Calu3 (cell line): ENCODE measurements around the gene LSM14A. TPM values are rescaled to one million over a fixed set of nuclear protein-coding genes. Genes with fewer than 3 reads are reported as not detected.
"Not testable (repeated sequence)": the region's sequence is repeated elsewhere in the genome, so short reads cannot be mapped to it uniquely, and the experiment has no call there.

Experiments
- BruUV-seq: library from RNA; stranded (reverse); fragments of 400-500 nt; replicated peaks from 2 replicates; lab custom pipeline; 2021; lab: Mats Ljungman, UMichigan
- CTCF ChIA-PET: fragments of 300-600 bp; sonication (Branson Sonifier 250); formaldehyde crosslinking; loops from one replicate; lab custom pipeline; 2022; ENCODE audit warnings: antibody characterized with exemption; lab: Charles Lee
- DNase-seq: peaks from one replicate; pipeline ENCODE4 v3.0.0; 2022
- H3K27ac Mint-ChIP-seq: one replicate; pipeline ENCODE4 v1.8.0; 2022; ENCODE audit warnings: mixed read lengths; ENCODE audit not compliant: unreplicated experiment
- H3K27me3 Mint-ChIP-seq: one replicate; pipeline ENCODE4 v1.8.0; 2022; ENCODE audit warnings: mixed read lengths; ENCODE audit not compliant: unreplicated experiment
- H3K36me3 Mint-ChIP-seq: one replicate; pipeline ENCODE4 v1.8.0; 2022; ENCODE audit warnings: mild to moderate bottlenecking, moderate library complexity, mixed read lengths; ENCODE audit not compliant: insufficient read depth, unreplicated experiment
- H3K4me1 Mint-ChIP-seq: one replicate; pipeline ENCODE4 v1.8.0; 2022; ENCODE audit warnings: mild to moderate bottlenecking, low read depth, mixed read lengths; ENCODE audit not compliant: unreplicated experiment
- H3K4me3 Mint-ChIP-seq: one replicate; pipeline ENCODE4 v1.8.0; 2022; ENCODE audit warnings: mild to moderate bottlenecking, low read depth, moderate library complexity, mixed read lengths; ENCODE audit not compliant: unreplicated experiment
- H3K9me3 Mint-ChIP-seq: one replicate; pipeline ENCODE4 v1.8.0; 2022; ENCODE audit warnings: low read depth, mixed read lengths; ENCODE audit not compliant: unreplicated experiment
- CTCF ChIP-seq: fragments of 200-600 bp; IDR thresholded peaks from one replicate; pipeline ENCODE4 v1.8.0; 2022; ENCODE audit warnings: antibody characterized with exemption; ENCODE audit not compliant: unreplicated experiment
- intact Hi-C: fragments of 100-400 bp; cut with micrococcal nuclease; formaldehyde crosslinking; loops from one replicate; pipeline ENCODE4 v1.10.0; 2022; ENCODE audit not compliant: unreplicated experiment
- total RNA-seq: library from RNA; stranded (reverse); gene quantifications from 2 replicates; pipeline ENCODE4 v1.2.3, GENCODE V29; 2022

LSM14A gene
- total RNA-seq, 1 experiment from 2014 or later: 131 TPM

- no peak for DNase-seq
- H3K4me1 Mint-ChIP-seq: peaks cover 10% of the 10 kb centered on the region
- no peaks in the 10 kb centered on the region for H3K27me3 Mint-ChIP-seq
- no peak overlapping the region for H3K27ac Mint-ChIP-seq
- H3K9me3 Mint-ChIP-seq: no peaks in the 10 kb centered on the region
- peaks cover 52% of the 10 kb centered on the region for H3K36me3 Mint-ChIP-seq
- intact Hi-C loops: no loop called here
- no TSS peak for BruUV-seq
- CTCF ChIA-PET: no interaction called here
- no peak for TF ChIP-seq CTCF
- no peak overlapping the region for H3K4me3 Mint-ChIP-seq
Observed at GRCh38 chr19:34213283-34213682, 41.0 kb downstream of the LSM14A start.

- H3K27me3 Mint-ChIP-seq: no peaks in the 10 kb centered on the region
- no peak overlapping the region for H3K4me3 Mint-ChIP-seq
- intact Hi-C loops: no loop called here
- no peak overlapping the region for H3K27ac Mint-ChIP-seq
- DNase-seq: no peak
- peaks cover 17% of the 10 kb centered on the region for H3K4me1 Mint-ChIP-seq
- BruUV-seq: no TSS peak
- TF ChIP-seq CTCF: no peak
- no peaks in the 10 kb centered on the region for H3K9me3 Mint-ChIP-seq
- H3K36me3 Mint-ChIP-seq: peaks cover 57% of the 10 kb centered on the region
- CTCF ChIA-PET: no interaction called here
Observed at GRCh38 chr19:34214040-34214439, 41.7 kb downstream of the LSM14A start.

GRCh38 chr19:34215006-34215665 lies 42.8 kb downstream of the LSM14A start:
- intact Hi-C loops: no loop called here
- CTCF ChIA-PET: no interaction called here
- Mint-ChIP-seq H3K36me3 (peaks cover 53% of the 10 kb centered on the region), H3K27ac (no peak overlapping the region), H3K4me1 (peaks cover 17% of the 10 kb centered on the region), H3K9me3 (no peaks in the 10 kb centered on the region), H3K27me3 (no peaks in the 10 kb centered on the region), H3K4me3 (no peak overlapping the region)
- no TSS peak for BruUV-seq
- DNase-seq: no peak
- no peak for TF ChIP-seq CTCF

GRCh38 chr19:34215666-34216038 lies 43.3 kb downstream of the LSM14A start:
- H3K27ac Mint-ChIP-seq: no peak overlapping the region

GRCh38 chr19:34216745-34217219 lies 44.5 kb downstream of the LSM14A start:
- BruUV-seq, H3K9me3 Mint-ChIP-seq, H3K27me3 Mint-ChIP-seq, H3K4me3 Mint-ChIP-seq, H3K27ac Mint-ChIP-seq, intact Hi-C loops, DNase-seq: not testable (repeated sequence)
- CTCF ChIA-PET: interaction anchor here (0.6 to 0.7 kb wide), 2 partner anchors 76 to 114 kb away, joined by 3 read pairs; no protein-coding TSS in a partner anchor
- Mint-ChIP-seq H3K36me3 (peaks cover 54% of the 10 kb centered on the region), H3K4me1 (peaks cover 17% of the 10 kb centered on the region)

More at GRCh38 chr19:34215666-34216038, 43.3 kb downstream of the LSM14A start:
- peaks cover 54% of the 10 kb centered on the region for H3K36me3 Mint-ChIP-seq
- no TSS peak for BruUV-seq
- intact Hi-C loops: no loop called here
- peaks cover 17% of the 10 kb centered on the region for H3K4me1 Mint-ChIP-seq
- CTCF ChIA-PET: no interaction called here
- TF ChIP-seq CTCF: no peak
- no peak for DNase-seq
- no peak overlapping the region for H3K4me3 Mint-ChIP-seq
- no peaks in the 10 kb centered on the region for H3K9me3 Mint-ChIP-seq
- no peaks in the 10 kb centered on the region for H3K27me3 Mint-ChIP-seq
